GM21825 (cell line): ENCODE measurements around the gene KNDC1.
"Not testable (repeated sequence)": the region's sequence is repeated elsewhere in the genome, so short reads cannot be mapped to it uniquely, and the experiment has no call there.

Experiments used
- ATAC-seq: cut with Tn5 transposase; IDR thresholded peaks from one replicate; pipeline ENCODE4 v1.9.1; 2021; ENCODE audit warnings: mild to moderate bottlenecking, moderate library complexity; ENCODE audit not compliant: unreplicated experiment

The KNDC1 gene

GRCh38 chr10:133139551-133140065, 20.4 kb upstream of the KNDC1 start:
- no peak for ATAC-seq

GRCh38 chr10:133140417-133141143, 19.4 kb upstream of the KNDC1 start:
- ATAC-seq = no peak

GRCh38 chr10:133141144-133141957, 18.7 kb upstream of the KNDC1 start:
- no peak for ATAC-seq

GRCh38 chr10:133141958-133142340, 18.1 kb upstream of the KNDC1 start:
- no peak for ATAC-seq

GRCh38 chr10:133142523-133143199, 17.4 kb upstream of the KNDC1 start:
- ATAC-seq = no peak

- ATAC-seq = no peak
Measured at GRCh38 chr10:133143200-133143533, 16.9 kb upstream of the KNDC1 start.

DNA sequence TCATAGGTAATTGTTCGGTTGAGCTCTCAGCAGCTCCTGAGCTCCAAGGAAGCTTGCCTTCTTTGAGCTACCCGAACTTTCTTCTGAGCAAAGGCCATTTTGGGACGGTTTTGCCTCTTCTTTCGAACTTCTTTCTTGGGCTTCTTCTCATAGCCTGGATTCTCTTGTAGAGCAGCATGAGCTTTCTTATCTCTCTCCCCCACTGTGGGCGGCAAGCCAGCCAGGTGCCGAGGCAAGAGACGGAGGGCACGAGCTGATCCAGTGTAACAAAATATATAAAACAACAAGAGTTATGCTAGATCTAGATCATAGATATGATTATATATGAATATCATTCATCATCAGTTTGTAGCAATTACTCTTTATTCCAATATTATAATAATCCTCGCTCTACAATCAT, 16.5 kb upstream of the KNDC1 start:
- ATAC-seq = no peak

DNA sequence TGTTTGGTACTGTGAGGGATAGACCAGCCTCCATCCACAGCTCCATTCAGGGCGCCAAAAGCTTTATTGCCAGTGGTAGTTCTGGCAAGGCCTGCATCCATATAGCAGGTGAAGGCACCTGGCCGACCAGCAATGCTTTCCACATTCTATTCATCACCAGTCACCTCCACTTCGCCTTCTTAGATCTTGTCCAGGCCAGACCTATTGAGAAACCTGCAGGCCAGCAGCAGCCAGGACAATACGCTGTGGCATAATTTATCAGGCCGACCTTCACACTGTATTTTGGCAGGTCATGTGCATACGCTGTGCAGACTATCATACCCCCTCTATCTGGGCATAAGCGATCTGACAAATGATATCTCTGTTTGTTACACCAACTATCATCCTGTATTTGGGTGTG, 15.2 kb upstream of the KNDC1 start:
- ATAC-seq = no peak

- no peak for ATAC-seq
Measured at GRCh38 chr10:133150226-133150625, 9.8 kb upstream of the KNDC1 start.

GRCh38 chr10:133150656-133151055, 9.4 kb upstream of the KNDC1 start:
- no peak for ATAC-seq

- ATAC-seq = not testable (repeated sequence)
Measured at GRCh38 chr10:133151071-133151470, 8.9 kb upstream of the KNDC1 start.

- no peak for ATAC-seq
Measured at GRCh38 chr10:133151543-133151972, 8.5 kb upstream of the KNDC1 start.

DNA sequence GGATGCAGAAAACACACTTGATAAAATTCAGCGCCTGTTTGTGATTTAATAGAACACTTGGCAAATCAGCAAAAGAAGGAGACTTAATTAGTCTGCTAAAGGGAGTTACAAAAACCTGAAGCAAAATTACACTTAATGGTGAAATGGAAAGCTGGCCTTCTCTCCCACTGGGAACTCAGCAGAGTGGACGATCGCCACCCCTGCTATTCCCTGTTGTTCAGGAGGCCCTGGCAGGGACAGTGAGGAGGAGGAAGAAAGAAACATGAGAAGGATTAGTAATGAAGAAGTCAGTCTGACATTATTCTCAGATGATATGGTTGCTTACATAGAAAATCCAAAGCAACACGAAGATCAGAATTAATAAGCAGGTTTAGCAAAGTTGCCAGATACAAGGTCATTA, 5.6 kb upstream of the KNDC1 start:
- no peak for ATAC-seq

GRCh38 chr10:133154996-133155778, 4.8 kb upstream of the KNDC1 start:
- no peak for ATAC-seq

GRCh38 chr10:133156674-133157579, 3.1 kb upstream of the KNDC1 start:
- ATAC-seq = no peak

DNA sequence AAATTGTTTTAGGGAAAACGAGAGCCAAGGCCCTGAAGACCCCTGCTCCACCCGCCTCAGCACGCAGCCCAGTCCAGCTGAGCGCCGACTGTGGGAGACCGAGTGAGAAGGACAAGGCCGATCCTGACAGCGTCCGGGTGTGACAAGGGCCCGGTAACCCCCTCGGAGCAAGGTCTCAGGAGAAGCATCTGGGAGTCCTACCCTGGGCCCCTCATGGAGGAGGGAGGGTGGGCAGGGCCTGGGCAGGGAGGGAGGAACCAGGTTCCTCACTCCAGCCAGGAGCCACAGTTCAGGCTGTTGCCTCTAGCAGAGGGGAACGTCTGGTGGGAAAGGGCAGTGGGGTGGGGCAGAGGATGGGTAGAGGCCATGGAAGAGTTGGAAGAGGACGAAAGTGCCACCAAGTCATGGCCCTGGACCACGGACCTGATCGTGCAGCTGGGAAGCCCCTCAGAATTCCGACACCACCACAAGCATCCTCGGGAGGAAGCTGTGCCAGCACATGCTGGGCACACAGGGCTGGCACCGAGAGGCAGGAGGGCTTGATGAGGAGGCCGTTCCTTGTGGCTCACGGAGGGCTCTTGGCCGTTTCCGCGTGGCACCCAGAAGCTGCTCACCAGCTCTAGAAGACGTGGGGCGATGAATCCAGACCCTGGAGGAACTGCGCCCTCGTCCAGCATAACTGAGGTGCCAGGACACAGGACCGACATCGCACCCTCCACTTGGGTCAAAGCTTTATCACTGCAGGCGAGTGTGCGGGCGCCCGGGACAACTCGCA, 2.2 kb upstream of the KNDC1 start:
- no peak for ATAC-seq

GRCh38 chr10:133158437-133158755, 1.6 kb upstream of the KNDC1 start:
- ATAC-seq = no peak

DNA sequence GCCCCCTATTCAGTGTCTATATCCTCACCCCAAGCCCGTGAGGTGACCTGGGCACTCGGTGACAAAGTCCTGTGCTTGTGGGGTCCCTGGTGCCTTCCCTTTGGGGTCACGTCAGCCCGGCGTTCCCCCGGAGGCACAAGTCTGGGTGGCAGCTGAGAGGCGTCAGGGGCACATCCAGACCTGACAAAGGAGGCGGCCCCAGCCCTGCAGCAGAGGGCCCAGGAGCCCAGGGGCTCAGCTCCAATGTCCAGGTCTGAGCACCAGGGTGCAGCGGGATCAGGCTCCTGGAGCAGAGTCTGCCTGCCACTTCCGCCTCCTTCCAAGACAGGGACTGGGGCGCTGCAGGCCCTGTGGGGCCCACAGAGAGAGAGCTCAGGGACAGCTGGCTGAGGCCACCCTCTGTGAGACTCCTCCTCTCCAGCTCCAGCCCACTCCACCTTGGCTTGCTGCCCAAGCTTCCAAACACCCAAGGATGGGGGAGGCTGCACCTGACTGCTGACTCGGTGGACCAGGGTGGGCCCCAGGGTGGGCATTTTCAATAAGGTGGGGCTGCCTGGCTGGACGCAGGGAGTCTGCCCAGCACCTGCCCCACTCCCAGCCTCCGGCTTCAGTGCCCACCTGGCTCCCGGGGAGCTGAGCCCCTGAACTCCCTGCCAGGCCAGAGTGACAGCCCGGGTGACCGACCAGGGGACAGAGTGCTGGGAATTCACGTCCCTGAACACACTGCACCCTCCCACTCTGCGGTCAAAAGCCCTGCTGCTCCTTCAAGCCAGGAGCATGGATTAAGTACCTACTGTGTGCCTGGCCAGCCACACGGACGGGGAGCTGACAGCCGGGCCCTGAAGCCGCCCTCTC, 1.0 kb upstream of the KNDC1 start:
- no peak for ATAC-seq
